K562 (cell line): Measurements from ENCODE around the gene NECAB2.

Experiments used
- CBX8 ChIP-seq: fragments of 200-600 bp; sonication (generic); IDR thresholded peaks from 2 replicates; pipeline ENCODE4 v1.6.1; 2012; ENCODE audit warnings: borderline replicate concordance, mixed run types, low read depth, mild to moderate bottlenecking, moderate library complexity, mixed read lengths, low read length, control low read depth, inconsistent platforms; ENCODE audit not compliant: poor library complexity, severe bottlenecking; ENCODE audit errors: extremely low read depth
- MXD1 ChIP-seq: fragments of 250-450 bp; sonication (Bioruptor Pico); IDR thresholded peaks from 2 replicates; pipeline ENCODE4 v1.8.0; 2021; ENCODE audit warnings: borderline replicate concordance, mild to moderate bottlenecking, moderate library complexity; ENCODE audit not compliant: poor library complexity, severe bottlenecking
- POLR2A ChIP-seq: fragments of 450-650 bp; conservative IDR thresholded peaks from 2 replicates; pipeline ENCODE4 v1.6.1; 2016
- YBX1 ChIP-seq: fragments of 450-650 bp; IDR thresholded peaks from 2 replicates; pipeline ENCODE4 v1.7.1; 2016; ENCODE audit warnings: mild to moderate bottlenecking

- TF ChIP-seq CBX8 (no peak), POLR2A (no peak), YBX1 (no peak), MXD1 (CRISPR knock-in tag) (no peak)
Observed at GRCh38 chr16:83969771-83970429, 1.9 kb downstream of the NECAB2 start.
